HG03103 (cell line): ENCODE data around the gene HERC4.
"Not testable (repeated sequence)": the region's sequence is repeated elsewhere in the genome, so short reads cannot be mapped to it uniquely, and the experiment has no call there.

Source experiments
- ATAC-seq: cut with Tn5 transposase; IDR thresholded peaks from one replicate; pipeline ENCODE4 v1.9.1; 2021; ENCODE audit warnings: low read depth; ENCODE audit not compliant: unreplicated experiment

The HERC4 gene

GRCh38 chr10:68049289-68050078 lies 25.6 kb downstream of the HERC4 start:
- ATAC-seq: no peak

- ATAC-seq: no peak
Measured at GRCh38 chr10:68047554-68048327, 27.3 kb downstream of the HERC4 start.

DNA sequence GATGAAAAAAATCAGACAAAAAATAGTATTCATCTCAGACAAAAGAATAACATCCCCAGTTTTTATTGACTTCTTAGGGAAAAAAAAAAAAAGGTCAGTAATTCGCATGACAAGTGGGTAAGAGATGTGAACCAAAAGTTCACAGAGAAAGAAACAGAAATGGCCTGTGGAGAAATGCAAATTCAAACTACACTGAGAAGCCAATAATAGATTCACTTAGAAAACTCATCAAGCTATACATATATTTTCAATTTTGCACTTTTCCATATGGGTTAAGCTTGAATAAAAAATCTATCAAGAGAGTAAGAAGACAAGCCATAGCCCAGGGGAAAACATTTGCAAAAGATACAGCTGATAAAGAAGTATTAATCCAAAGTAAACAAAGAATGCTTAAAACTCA lies 28.0 kb downstream of the HERC4 start:
- ATAC-seq: no peak

- ATAC-seq: no peak
Measured at GRCh38 chr10:68046642-68047041, 28.4 kb downstream of the HERC4 start.

- ATAC-seq: no peak
Measured at GRCh38 chr10:68043030-68043429, 32.1 kb downstream of the HERC4 start.

GRCh38 chr10:68032113-68032512 lies 43.0 kb downstream of the HERC4 start:
- ATAC-seq: no peak

DNA sequence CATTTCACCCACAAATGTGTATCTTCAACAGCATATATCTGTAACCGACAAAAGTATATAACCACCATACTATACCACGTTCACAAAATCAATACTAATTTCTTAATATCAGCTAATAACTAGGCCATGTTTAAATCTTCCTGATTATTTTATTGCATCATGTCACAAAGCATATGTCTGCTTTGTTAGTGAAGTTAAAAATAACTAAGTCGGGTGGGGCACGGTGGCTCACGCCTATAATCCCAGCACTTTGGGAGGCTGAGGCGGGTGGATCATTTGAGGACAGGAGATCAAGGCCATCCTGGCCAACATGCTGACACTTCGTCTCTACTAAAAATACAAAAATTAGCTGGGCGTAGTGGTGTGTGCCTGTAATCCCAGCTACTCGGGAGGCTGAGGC lies 47.7 kb downstream of the HERC4 start:
- ATAC-seq: no peak

GRCh38 chr10:68023292-68023691 lies 51.8 kb downstream of the HERC4 start:
- ATAC-seq: no peak

DNA sequence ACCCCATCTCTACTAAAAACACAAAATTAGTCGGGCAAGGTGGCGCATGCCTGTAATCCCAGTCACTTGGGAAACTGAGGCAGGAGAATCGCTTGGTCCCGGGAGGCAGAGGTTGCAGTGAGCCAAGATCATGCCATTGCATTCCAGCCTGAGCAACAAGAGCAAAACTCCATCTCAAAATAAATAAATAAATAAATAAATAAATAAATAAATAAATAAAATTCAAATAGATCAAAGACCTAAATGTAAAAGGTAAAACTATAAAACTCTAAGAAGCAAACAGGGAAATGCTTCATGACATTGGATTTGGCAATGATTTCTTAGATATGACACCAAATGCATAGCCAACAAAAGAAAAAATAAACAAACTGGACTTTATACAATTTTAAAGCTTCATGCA lies 52.8 kb downstream of the HERC4 start:
- not testable (repeated sequence) for ATAC-seq

- ATAC-seq: not testable (repeated sequence)
Measured at GRCh38 chr10:68016519-68016918, 58.6 kb downstream of the HERC4 start.

DNA sequence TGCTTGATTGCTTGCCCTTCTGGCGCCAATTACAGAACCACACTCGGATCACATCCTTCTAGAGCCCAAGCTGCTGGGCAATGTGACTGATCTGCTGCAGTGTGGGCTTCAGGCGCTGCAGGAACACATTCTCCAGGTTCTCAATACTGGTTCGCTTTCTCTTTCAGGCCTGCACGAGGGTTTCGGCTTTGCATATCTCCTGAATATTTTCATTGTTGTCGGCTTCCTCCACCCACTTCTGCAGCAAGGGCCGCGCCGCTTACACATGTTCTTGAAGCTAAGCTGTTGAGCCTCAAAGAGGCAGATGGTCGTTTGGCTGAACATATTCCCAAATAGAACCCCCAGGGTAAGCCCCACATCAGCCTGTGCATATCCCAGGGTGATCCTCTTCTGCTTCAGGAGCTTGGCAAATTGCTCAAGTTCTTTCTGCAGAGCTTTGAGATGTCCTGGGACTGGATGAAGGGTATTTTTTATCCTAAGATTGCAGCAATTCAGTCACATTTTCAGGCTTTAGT lies 64.6 kb downstream of the HERC4 start:
- no peak for ATAC-seq

- no peak for ATAC-seq
Measured at GRCh38 chr10:68007356-68007755, 67.7 kb downstream of the HERC4 start.

- no peak for ATAC-seq
Measured at GRCh38 chr10:68001539-68001938, 73.5 kb downstream of the HERC4 start.

DNA sequence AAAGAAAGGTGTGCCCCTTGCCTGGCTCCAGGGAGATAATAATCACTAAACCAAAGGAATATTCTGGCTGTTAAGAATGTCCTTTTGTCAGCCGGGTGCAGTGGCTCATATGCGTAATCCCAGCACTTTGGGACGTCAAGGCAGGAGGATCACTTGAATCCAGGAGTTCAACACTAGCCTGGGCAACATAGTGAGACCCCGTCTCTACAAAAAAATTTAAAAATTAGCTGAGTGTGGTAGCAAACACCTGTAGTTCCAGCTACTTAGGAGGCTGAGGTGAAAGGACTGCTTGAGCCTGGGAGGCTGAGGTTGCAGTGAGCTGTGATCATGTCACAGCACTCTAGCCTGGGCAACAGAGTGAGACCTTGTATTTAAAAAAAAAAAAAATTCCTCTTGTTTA lies 74.1 kb downstream of the HERC4 start:
- ATAC-seq: no peak

GRCh38 chr10:67990093-67990492 lies 85.0 kb downstream of the HERC4 start:
- no peak for ATAC-seq

GRCh38 chr10:67988606-67989005 lies 86.5 kb downstream of the HERC4 start:
- no peak for ATAC-seq

DNA sequence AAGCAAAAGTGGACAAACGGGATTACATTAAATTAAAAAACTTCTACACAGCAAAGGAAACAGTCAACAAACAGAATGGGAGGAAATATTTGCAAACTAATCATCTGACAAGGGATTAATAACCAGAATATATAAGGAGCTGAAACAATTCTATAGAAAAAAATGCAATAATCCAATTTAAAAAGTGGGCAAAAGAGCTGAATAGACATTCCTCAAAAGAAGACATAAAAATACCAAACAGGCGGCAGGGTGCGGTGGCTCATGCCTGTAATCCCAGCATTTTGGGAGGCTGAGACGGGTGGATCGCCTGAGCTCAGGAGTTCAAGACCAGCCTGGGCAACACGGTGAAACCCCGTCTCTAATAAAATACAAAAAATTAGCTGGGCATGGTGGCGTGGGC lies 92.5 kb downstream of the HERC4 start:
- not testable (repeated sequence) for ATAC-seq

DNA sequence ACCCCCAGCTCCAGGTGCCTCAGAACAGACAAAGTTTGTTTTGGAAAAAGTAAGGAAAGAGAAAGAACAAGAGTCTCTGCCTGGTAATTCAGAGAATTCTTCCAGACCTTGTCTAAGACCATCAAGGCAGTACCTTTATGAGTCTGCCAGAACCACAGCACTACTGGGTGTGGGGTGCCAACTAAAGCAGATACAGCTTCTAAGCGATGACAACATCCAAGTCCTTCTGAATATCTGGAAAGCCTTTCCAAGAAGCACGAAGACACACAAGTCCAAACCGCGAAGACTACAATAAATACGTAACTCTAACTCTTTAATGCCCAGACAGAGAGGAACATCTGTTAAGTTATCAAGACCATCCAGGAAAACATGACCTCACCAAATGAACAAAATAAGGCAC lies 96.3 kb downstream of the HERC4 start:
- ATAC-seq: no peak

GRCh38 chr10:67977251-67977650 lies 97.8 kb downstream of the HERC4 start:
- ATAC-seq: no peak

DNA sequence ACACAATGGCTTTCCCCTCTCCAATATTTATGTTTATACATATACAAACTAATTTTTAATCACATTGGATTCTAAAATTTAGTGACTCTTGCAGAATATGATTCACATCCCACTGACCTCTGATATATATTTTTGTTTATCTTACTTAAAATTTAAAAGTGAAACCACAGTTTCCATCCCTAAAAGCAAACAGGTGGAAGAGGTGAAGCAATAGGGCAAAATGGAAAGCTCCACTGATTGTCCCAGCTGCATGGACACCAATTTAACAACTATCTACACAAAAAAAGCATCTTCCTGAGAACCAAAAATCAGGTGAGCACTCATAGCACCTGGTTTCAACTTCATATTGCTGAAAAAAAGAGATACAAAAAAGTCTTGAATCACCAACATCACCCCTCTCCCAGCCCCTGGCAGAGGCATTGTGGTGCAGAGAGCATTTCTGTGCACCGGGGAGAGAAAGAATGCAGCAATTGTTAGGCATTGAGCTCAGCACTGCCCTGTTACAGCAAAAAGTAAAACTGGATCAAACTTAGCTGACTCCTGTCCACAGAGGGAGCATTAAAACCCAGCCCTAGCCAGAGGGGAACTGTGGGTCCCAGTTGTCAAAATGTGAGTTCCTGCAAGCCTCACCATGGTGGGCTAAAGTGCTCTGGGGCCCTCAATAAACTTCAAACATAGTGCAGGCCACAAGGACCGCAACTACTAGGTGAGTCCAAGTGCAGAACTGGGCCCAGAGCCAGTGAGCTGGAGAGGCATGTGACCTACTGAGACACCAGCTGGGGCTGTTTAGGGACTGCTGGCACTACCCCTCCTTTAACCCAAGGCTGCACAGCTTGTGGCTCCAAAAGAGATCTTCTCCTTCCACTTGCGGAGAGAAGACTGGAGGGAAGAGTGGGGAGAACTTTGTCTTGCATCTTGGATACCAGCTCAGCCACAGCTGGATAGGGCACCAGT lies 98.5 kb downstream of the HERC4 start:
- no peak for ATAC-seq

DNA sequence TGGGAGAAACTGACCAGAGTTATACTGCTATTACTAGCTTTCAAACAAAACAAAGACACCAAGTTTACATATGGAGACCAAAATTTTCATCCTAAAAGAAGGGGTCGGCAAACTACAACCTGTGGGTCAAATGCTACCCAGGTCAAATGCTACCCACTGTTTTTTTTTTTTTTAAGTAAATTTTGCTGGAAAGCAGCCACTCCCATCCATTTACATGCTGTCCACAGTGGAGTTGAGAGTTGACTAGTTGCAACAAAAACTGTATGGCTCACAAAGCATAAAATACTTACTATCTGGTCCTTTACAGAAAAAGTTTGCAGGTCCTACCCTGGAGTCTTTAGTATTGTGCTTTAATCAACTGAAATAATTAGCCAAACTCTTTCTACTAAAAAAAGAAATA lies 99.2 kb downstream of the HERC4 start:
- no peak for ATAC-seq
